HCT116 (cell line): ENCODE results near the gene MXI1. TPM values are rescaled to one million over a fixed set of nuclear protein-coding genes. Genes with fewer than 3 reads are reported as not detected.

Experiments used
- ATAC-seq: fragments of 200-7000 bp; cut with Tn5 transposase; 2 replicates; pipeline ENCODE4 v1.9.1; 2020; ENCODE audit warnings: mild to moderate bottlenecking, moderate library complexity
- BruUV-seq: library from RNA; stranded (reverse); fragments of 400-500 nt; replicated peaks from 2 replicates; lab custom pipeline; 2021; lab: Mats Ljungman, UMichigan
- CTCF ChIA-PET: fragments of 300-600 bp; sonication (Branson Sonifier 250); formaldehyde crosslinking; loops from one replicate; lab custom pipeline; 2021; ENCODE audit warnings: antibody characterized with exemption; lab: Charles Lee
- POLR2A ChIA-PET: fragments of 300-600, 350-600 bp; sonication (Branson Sonifier 250); formaldehyde crosslinking; loops from one replicate; lab custom pipeline; 2021; ENCODE audit warnings: antibody characterized with exemption; lab: Charles Lee
- RAD21 ChIA-PET, 2 experiments: fragments of 300-600 bp; sonication (Branson Sonifier 250); formaldehyde crosslinking; loops; one replicate each; lab custom pipeline; 2023; ENCODE audit warnings: low total read pairs in 2 of 2; ENCODE audit not compliant: uncharacterized antibody in 2 of 2, unreplicated experiment in 2 of 2, low non-redundant PET in 1 of 2; lab: Charles Lee
- DNase-seq: peaks from one replicate; pipeline ENCODE4 v3.0.0-alpha.2; 2010; ENCODE audit warnings: low read depth, low spot score
- H2AFZ ChIP-seq: fragments of 200-600 bp; shearing (Covaris generic), sonication (generic); 2 replicates; pipeline ENCODE4 v1.6.1; 2017; ENCODE audit warnings: low read depth, mixed run types, mixed read lengths, antibody characterized with exemption, low read length; ENCODE audit not compliant: poor library complexity, severe bottlenecking
- H3K27ac ChIP-seq: 2 replicates; pipeline ENCODE4 v1.5.1; 2012; ENCODE audit warnings: low read depth, low read length
- H3K27me3 ChIP-seq: fragments of 200-600 bp; sonication (generic); 2 replicates; pipeline ENCODE4 v1.6.1; 2016; ENCODE audit warnings: mixed run types, low read length, mixed read lengths; ENCODE audit not compliant: insufficient read depth
- H3K36me3 ChIP-seq, 2 experiments: fragments of 200-500 bp in 1 of 2; fragments of 200-600 bp in 1 of 2; sonication (Bioruptor generic) in 1 of 2; sonication (generic) in 1 of 2; 2 replicates each; pipeline versions ENCODE4 v1.5.1 to v1.6.1; 2014 to 2016; ENCODE audit warnings: low read length in 2 of 2, inconsistent platforms in 1 of 2, mixed read lengths in 1 of 2, mixed run types in 1 of 2; ENCODE audit not compliant: insufficient read depth in 2 of 2, control insufficient read depth in 1 of 2
- H3K4me1 ChIP-seq, 2 experiments: fragments of 200-600 bp in 1 of 2; sonication (generic) in 1 of 2; 2 replicates each; pipeline versions ENCODE4 v1.5.1 to v1.6.1; 2012 to 2017; ENCODE audit warnings: low read length in 2 of 2, inconsistent platforms in 1 of 2, mild to moderate bottlenecking in 1 of 2, mixed read lengths in 1 of 2, mixed run types in 1 of 2, moderate library complexity in 1 of 2; ENCODE audit not compliant: insufficient read depth in 2 of 2, control insufficient read depth in 1 of 2
- H3K4me2 ChIP-seq: fragments of 200-600 bp; sonication (generic); 2 replicates; pipeline ENCODE4 v1.6.1; 2017; ENCODE audit warnings: mixed run types, low read length, mixed read lengths
- H3K4me3 ChIP-seq, 2 experiments: fragments of 200-600 bp in 1 of 2; sonication (generic) in 1 of 2; replicated peaks in 1 of 2; 2 replicates each; pipeline ENCODE4 v1.5.1; 2011 to 2016; ENCODE audit warnings: low read length in 2 of 2, control low read depth in 1 of 2, low read depth in 1 of 2, mild to moderate bottlenecking in 1 of 2, mixed read lengths in 1 of 2, mixed run types in 1 of 2
- H3K79me2 ChIP-seq: fragments of 200-600 bp; sonication (generic); 2 replicates; pipeline ENCODE4 v1.6.1; 2017; ENCODE audit warnings: mild to moderate bottlenecking, mixed run types, low read length, moderate library complexity, mixed read lengths; ENCODE audit not compliant: insufficient read depth
- H3K9ac ChIP-seq: fragments of 200-600 bp; sonication (generic); 2 replicates; pipeline ENCODE4 v1.6.1; 2016; ENCODE audit warnings: low read length, mixed read lengths
- H3K9me2 ChIP-seq: fragments of 200-600 bp; sonication (generic), shearing (Covaris generic); 2 replicates; pipeline ENCODE4 v1.6.1; 2017; ENCODE audit warnings: mixed run types, mild to moderate bottlenecking, moderate library complexity; ENCODE audit not compliant: insufficient read depth
- H3K9me3 ChIP-seq, 2 experiments: fragments of 200-500 bp in 1 of 2; fragments of 200-600 bp in 1 of 2; sonication (Bioruptor generic) in 1 of 2; sonication (generic) in 1 of 2; 2 replicates each; pipeline ENCODE4 v1.6.1; 2014 to 2017; ENCODE audit warnings: low read length in 2 of 2, mixed read lengths in 2 of 2, inconsistent platforms in 1 of 2, low read depth in 1 of 2, mild to moderate bottlenecking in 1 of 2, mixed run types in 1 of 2, moderate library complexity in 1 of 2; ENCODE audit not compliant: control insufficient read depth in 1 of 2, insufficient read depth in 1 of 2
- H4K20me1 ChIP-seq: fragments of 200-600 bp; sonication (generic), shearing (Covaris generic); 2 replicates; pipeline ENCODE4 v1.6.1; 2017; ENCODE audit warnings: mixed run types, mild to moderate bottlenecking, moderate library complexity; ENCODE audit not compliant: insufficient read depth
- CEBPB ChIP-seq: IDR thresholded peaks from 2 replicates; pipeline ENCODE4 v1.6.1; 2012; ENCODE audit warnings: low read depth
- EGR1 ChIP-seq: IDR thresholded peaks from 2 replicates; pipeline ENCODE4 v1.6.1; 2012; ENCODE audit warnings: low read depth
- ELF1 ChIP-seq: IDR thresholded peaks from 2 replicates; pipeline ENCODE4 v1.6.1; 2012; ENCODE audit warnings: low read depth, borderline replicate concordance
- EZH2 ChIP-seq: fragments of 200-600 bp; sonication (generic); IDR thresholded peaks from 2 replicates; pipeline ENCODE4 v1.6.1; 2017; ENCODE audit warnings: antibody characterized with exemption, mixed run types
- FOSL1 ChIP-seq: IDR thresholded peaks from 2 replicates; pipeline ENCODE4 v1.6.1; 2012; ENCODE audit warnings: low read depth
- JUND ChIP-seq: IDR thresholded peaks from 2 replicates; pipeline ENCODE4 v1.6.1; 2012
- POLR2A ChIP-seq: IDR thresholded peaks from 2 replicates; pipeline ENCODE4 v1.7.0; 2011; ENCODE audit warnings: borderline replicate concordance; ENCODE audit not compliant: insufficient read depth, insufficient read length; ENCODE audit errors: extremely low read depth
- POLR2AphosphoS5 ChIP-seq: IDR thresholded peaks from 2 replicates; pipeline ENCODE4 v1.6.1; 2011; ENCODE audit warnings: mild to moderate bottlenecking, low read depth, low read length, moderate library complexity
- SP1 ChIP-seq: IDR thresholded peaks from 2 replicates; pipeline ENCODE4 v1.6.1; 2012; ENCODE audit warnings: low read depth
- SRF ChIP-seq: IDR thresholded peaks from 2 replicates; pipeline ENCODE4 v1.6.1; 2012; ENCODE audit warnings: low read depth
- TCF7L2 ChIP-seq: IDR thresholded peaks from 2 replicates; pipeline ENCODE4 v1.7.0; 2011; ENCODE audit warnings: borderline replicate concordance, inconsistent platforms; ENCODE audit not compliant: insufficient read depth, insufficient read length; ENCODE audit errors: extremely low read depth
- YY1 ChIP-seq: IDR thresholded peaks from 2 replicates; pipeline ENCODE4 v1.6.1; 2011; ENCODE audit warnings: low read length, low read depth, moderate library complexity, mild to moderate bottlenecking; ENCODE audit not compliant: insufficient replicate concordance; ENCODE audit errors: extremely low read depth
- ZFX ChIP-seq: fragments of 450-650 bp; IDR thresholded peaks from 2 replicates; pipeline ENCODE4 v1.6.1; 2017
- intact Hi-C: fragments of 100-400 bp; cut with micrococcal nuclease; formaldehyde crosslinking; loops from 2 replicates; pipeline ENCODE4 v1.10.0; 2022
- total RNA-seq: library from RNA; stranded (reverse); gene quantifications from one replicate; pipeline ENCODE4 v1.2.1, GENCODE V29; 2021; ENCODE audit not compliant: unreplicated experiment
- TF ChIP-seq, protein P1 (sequence below): IDR thresholded peaks from 2 replicates; pipeline ENCODE4 v1.6.1; 2012
- TF ChIP-seq, protein P2 (sequence below): IDR thresholded peaks from 2 replicates; pipeline ENCODE4 v1.6.1; 2011; ENCODE audit warnings: mild to moderate bottlenecking, low read length, moderate library complexity; ENCODE audit not compliant: insufficient replicate concordance; ENCODE audit errors: extremely low read depth

The MXI1 gene
- total RNA-seq, 1 experiment from 2014 or later, result 57.0 TPM

DNA sequence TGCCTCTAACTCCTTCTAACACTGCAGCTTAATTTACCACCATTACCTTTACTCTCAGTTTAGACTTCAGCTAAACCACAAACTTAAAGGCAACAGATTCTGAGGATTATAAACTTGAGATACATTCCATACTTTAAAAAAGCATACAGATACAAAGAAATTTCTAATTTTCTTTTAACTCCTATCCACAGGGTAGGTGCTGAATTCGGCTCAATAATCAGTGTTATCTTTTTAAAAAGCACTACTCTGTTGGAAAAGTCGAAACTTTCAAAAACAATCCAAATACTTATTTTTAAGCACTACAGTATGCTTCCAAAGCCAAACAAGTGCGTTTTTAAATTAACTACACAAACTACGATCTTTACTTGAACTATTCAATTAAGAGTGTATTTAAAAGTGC lies 96.3 kb downstream of the MXI1 start:
- Histone ChIP-seq H3K4me2 (peak overlapping the region; percentile 79), H3K79me2 (peaks cover 61% of the 10 kb centered on the region), H4K20me1 (peaks cover 36% of the 10 kb centered on the region; the same call in 1 of the 2 replicates), H3K9ac (peak overlapping the region; percentile 92), H3K9me2 (no peaks in the 10 kb centered on the region), H2AFZ (no peak overlapping the region), H3K4me3 (peak overlapping the region; percentile 88 to 91), H3K27ac (no peak overlapping the region)
- no peak for DNase-seq
- intact Hi-C loops, result no loop called here
- RAD21 ChIA-PET, result no interaction called here
- no peak for TF ChIP-seq SRF
- no peak for TF ChIP-seq ELF1
- no peak for TF ChIP-seq TCF7L2
- TF ChIP-seq POLR2A, result no peak
- TF ChIP-seq, protein P1, sequence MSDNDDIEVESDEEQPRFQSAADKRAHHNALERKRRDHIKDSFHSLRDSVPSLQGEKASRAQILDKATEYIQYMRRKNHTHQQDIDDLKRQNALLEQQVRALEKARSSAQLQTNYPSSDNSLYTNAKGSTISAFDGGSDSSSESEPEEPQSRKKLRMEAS, result no peak
- TF ChIP-seq JUND, result no peak
- TF ChIP-seq POLR2AphosphoS5, result no peak
- no peak for TF ChIP-seq FOSL1
- no peak for TF ChIP-seq EZH2
- TF ChIP-seq ZFX, result no peak
- TF ChIP-seq SP1, result no peak
- TF ChIP-seq EGR1, result no peak
- TF ChIP-seq YY1, result no peak
- no peak for TF ChIP-seq CEBPB
- TF ChIP-seq, protein P2, sequence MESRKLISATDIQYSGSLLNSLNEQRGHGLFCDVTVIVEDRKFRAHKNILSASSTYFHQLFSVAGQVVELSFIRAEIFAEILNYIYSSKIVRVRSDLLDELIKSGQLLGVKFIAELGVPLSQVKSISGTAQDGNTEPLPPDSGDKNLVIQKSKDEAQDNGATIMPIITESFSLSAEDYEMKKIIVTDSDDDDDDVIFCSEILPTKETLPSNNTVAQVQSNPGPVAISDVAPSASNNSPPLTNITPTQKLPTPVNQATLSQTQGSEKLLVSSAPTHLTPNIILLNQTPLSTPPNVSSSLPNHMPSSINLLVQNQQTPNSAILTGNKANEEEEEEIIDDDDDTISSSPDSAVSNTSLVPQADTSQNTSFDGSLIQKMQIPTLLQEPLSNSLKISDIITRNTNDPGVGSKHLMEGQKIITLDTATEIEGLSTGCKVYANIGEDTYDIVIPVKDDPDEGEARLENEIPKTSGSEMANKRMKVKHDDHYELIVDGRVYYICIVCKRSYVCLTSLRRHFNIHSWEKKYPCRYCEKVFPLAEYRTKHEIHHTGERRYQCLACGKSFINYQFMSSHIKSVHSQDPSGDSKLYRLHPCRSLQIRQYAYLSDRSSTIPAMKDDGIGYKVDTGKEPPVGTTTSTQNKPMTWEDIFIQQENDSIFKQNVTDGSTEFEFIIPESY, result no peak
- TF ChIP-seq, all 23 proteins: peak for 0
- ChIA-PET CTCF (interaction anchor here (6.1 kb wide), 1 partner anchor 296 kb away, joined by 47 read pairs; no protein-coding TSS in a partner anchor), POLR2A (no interaction called here)
- peaks cover 45 to 46% of the 10 kb centered on the region in 2 experiments for H3K36me3 ChIP-seq
- no peak for ATAC-seq
- no peaks in the 10 kb centered on the region for H3K27me3 ChIP-seq
- peaks cover 12 to 26% of the 10 kb centered on the region in 2 experiments; a peak in 3 of 4 replicates for H3K4me1 ChIP-seq
- no peaks in the 10 kb centered on the region for H3K9me3 ChIP-seq
- BruUV-seq, result TSS peak; percentile 48
